ENCODE results near the gene MAPKAP1.
"Not testable (repeated sequence)": the region's sequence is repeated elsewhere in the genome, so short reads cannot be mapped to it uniquely, and the experiment has no call there.

The MAPKAP1 gene

DNA sequence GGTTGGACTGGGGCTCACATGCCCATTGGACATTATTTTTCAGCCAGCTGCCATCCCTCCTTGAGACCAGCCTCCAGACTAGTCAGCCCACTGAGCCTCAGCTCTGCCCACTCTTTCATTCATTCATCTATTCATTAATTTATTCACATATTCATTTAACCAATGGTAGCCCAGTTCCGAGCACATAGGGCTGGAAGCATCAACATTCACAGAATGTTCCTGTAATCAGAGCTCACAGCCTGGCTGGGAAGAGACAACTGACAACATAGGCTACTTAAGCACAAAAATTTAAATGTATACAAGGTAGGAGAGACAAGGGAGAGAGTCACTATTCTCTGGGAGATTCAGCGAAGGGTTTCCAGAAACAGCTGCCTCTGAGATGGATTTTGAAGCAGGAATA lies 23.2 kb upstream of the MAPKAP1 start:
- no peak for DNase-seq (ENCODE audit: low spot score)

GRCh38 chr9:125726456-125727132 lies 19.6 kb upstream of the MAPKAP1 start:
- DNase-seq (ENCODE audit: low spot score): no peak

- no peak for DNase-seq (ENCODE audit: low spot score)
These were observed 430 bp upstream of the MAPKAP1 start for GRCh38 chr9:125707472-125707804.

DNA sequence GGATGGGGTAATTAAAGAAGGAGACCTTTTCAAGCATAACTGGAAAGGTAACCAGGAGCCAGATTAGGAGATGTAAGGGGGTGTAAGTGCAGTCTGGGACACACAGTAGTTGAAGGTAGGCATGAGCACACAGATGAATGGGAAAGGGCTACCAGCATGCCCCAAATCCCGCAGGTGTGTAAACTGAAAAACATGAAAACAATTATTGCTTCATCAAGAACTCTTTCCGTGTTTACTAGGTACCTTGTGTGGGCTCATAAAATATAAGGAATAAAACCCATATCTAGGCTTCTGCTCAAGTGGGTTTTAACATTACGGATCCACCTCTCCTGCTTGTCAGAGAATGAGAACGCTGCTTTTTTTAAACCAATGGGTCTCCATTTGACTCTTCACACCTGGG lies 1.1 kb downstream of the MAPKAP1 start:
- no peak for DNase-seq (ENCODE audit: low spot score)

DNA sequence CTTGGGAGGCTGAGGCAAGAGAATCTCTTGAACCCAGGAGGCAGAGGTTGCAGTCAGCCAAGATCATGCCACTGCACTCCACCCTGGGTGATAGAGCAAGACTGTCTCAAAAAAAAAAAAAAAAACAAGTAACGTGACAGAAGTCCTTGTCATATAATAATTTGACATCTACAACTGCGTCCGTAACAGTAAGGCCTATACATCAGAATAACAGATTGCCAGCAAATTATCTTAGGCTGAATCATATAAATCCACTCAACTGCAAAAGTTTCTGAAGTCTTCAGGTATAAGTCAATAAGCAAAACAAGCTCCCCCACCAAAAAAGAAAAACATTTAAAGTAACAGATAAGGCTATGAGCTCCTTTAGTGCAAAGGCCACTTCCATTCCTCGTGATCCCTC lies 3.3 kb downstream of the MAPKAP1 start:
- DNase-seq (ENCODE audit: low spot score): no peak

GRCh38 chr9:125701351-125701750 lies 5.7 kb downstream of the MAPKAP1 start:
- DNase-seq (ENCODE audit: low spot score): no peak

DNA sequence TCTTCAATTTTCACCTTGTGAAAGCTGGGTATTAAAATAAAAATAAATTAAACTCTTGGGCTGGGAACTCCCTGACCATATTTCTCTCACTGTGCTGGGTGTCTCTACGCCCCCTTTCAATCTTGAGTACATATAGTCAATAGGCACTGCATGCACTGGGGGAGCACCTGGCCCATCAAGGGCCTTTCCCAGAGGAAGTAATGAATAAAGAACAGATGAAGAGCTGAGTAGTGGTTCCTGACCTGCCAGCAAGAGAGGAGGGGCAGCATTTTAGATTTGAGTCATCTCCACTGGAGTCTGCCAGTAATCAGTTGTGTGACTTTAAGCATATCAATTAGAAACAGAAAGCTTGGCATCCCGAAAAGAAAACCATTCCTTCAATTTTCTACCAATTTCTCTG lies 6.2 kb downstream of the MAPKAP1 start:
- DNase-seq (ENCODE audit: low spot score): no peak

DNA sequence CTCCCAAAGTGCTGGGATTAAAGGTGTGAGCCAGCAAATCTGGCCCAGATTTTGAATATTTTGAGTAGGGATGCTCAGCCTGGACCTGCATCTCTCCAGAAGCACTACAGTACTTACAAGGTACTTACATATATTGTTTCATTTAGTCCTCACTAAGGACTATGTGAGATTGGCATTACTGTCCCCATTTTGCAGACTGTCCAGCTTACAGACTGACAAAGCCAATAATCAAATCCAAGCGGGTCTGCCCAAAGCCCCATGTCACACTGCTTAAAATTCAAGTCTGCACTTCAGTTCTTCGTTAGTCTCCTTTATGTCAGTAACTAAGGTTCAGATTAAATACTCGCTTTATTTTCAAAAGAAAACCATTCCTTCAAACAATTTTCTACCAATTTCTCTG lies 7.1 kb downstream of the MAPKAP1 start:
- DNase-seq (ENCODE audit: low spot score): no peak

DNA sequence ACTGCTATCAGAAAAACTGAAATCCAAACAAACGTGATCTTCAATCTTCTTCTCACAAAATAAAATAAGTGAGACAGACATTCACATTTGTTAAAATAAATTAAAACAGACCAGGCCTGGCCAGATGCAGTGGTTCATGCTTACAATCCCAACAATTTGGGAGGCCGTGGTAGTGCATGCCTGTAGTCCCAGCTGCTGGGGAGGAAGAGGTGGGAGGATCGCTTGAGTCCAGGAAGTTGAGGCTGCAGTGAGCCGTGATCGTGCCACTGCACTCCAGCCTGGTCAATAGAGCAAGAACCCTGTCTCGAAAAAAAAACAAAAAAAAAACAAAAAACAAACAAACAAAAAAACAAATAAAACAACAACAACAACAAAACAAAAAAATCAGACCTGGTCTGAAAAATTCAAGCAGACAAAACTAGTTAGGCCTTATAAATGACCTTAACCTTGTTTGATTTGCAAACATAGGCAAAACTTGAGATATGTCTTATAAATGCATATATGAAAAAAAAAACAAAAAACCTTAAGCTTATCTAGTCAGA lies 10.8 kb downstream of the MAPKAP1 start:
- no peak for DNase-seq (ENCODE audit: low spot score)

- DNase-seq (ENCODE audit: low spot score): not testable (repeated sequence)
These were observed 11.5 kb downstream of the MAPKAP1 start for GRCh38 chr9:125695548-125695947.

DNA sequence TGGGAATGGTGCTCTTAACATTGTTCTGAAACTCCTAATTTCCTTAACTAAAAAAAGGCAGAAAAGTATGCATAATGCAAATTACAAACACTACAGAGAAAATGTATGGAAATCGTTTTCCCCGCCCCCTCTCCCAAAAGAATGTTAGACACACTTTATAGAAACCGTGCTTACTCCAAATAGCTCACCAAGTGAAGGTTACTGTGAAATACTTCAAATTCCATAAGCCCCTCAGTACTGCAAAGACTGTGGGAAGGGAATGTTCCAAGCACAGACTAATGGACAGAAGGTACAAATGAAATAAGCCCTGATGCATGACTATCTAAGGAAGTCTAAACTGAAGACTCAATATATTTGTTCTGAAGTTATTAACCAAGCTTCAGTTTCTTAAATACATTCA lies 12.5 kb downstream of the MAPKAP1 start:
- no peak for DNase-seq (ENCODE audit: low spot score)

DNA sequence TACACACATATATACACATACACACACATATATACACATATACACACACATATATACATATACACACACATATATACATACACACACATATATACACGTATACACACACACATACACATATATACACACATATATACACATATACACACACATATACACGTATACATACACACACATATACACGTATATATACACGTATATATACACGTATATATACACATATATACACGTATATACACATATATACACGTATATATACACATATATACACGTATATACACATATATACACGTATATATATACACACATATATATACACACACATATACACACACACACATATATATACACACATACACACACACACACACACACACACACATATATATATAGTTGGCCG lies 13.5 kb downstream of the MAPKAP1 start:
- not testable (repeated sequence) for DNase-seq (ENCODE audit: low spot score)

- no peak for DNase-seq (ENCODE audit: low spot score)
These were observed 15.1 kb downstream of the MAPKAP1 start for GRCh38 chr9:125691869-125692268.

GRCh38 chr9:125690679-125691078 lies 16.3 kb downstream of the MAPKAP1 start:
- no peak for DNase-seq (ENCODE audit: low spot score)

GRCh38 chr9:125687163-125687863 lies 19.7 kb downstream of the MAPKAP1 start:
- peak; percentile 48 for DNase-seq (ENCODE audit: low spot score)

DNA sequence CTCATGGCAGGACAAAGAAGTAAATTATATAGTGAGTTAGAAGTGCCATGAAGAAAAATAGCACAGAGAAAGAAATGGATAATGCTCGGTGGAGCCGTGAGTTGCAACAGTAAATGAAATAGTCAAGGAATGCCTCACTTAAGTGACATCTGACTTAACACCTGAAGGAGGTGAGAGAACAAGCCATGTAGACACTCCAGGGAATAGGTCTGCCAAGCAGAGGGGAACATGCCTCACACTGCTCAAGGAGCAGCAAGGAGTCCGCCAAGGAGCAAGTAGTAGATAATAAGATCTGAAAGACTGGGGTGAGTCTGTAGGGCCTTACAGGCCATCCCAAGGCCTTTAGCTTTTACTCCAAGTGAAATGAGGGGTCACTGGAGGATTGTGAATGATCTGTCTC lies 21.8 kb downstream of the MAPKAP1 start:
- no peak for DNase-seq (ENCODE audit: low spot score)

- no peak for DNase-seq (ENCODE audit: low spot score)
These were observed 23.5 kb downstream of the MAPKAP1 start for GRCh38 chr9:125683486-125683885.

GRCh38 chr9:125682340-125682739 lies 24.7 kb downstream of the MAPKAP1 start:
- no peak for DNase-seq (ENCODE audit: low spot score)

DNA sequence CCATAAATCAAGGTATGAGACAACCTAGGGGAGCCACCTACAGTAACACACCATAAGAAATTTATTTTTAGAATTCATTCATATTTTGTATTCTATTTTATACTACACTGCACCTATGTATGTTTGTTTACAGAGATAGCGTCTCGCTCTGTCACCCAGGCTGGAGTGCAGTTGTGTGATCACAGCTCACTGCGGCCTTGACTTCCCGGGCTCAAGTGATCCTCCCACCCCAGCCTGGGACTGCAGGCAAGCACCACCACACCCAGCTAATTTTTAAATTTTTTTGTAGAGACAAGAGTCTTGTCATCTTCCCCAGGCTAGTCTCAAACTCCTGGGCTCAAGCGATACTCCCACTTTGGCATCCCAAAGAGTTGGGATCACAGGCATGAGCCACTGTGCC lies 25.4 kb downstream of the MAPKAP1 start:
- DNase-seq (ENCODE audit: low spot score): no peak

- DNase-seq (ENCODE audit: low spot score): no peak
These were observed 25.9 kb downstream of the MAPKAP1 start for GRCh38 chr9:125681086-125681622.

DNA sequence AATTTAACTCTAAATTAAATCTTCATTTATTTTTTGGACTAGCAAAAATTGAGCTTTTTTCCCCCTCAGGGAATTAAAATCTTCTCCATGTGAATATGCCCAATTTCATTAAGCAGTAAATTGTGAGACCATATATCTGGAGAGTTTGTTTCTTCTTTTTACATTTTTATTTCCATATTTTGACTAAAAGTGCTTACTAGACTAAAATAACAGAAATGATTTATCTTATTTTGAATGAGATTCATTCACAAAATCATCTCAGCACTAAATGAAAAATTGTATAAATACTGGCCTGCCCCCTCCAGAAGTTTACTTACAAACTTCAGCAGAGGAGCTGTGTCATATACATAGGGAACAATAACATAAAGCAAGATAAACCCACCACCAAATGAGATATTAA lies 26.6 kb downstream of the MAPKAP1 start:
- DNase-seq (ENCODE audit: low spot score): no peak

- DNase-seq (ENCODE audit: low spot score): no peak
These were observed 27.3 kb downstream of the MAPKAP1 start for GRCh38 chr9:125679597-125680189.
